ENCODE results near the gene PTPN2.

The PTPN2 gene

GRCh38 chr18:12751891-12752290, 132.1 kb downstream of the PTPN2 start:
- no peaks in the 10 kb centered on the region for H3K9me3 ChIP-seq (ENCODE audit: insufficient read depth, low read length, severe bottlenecking)
- DNase-seq = peak; percentile 35
- H4K20me1 ChIP-seq (ENCODE audit: insufficient read depth, low read length) = no peaks in the 10 kb centered on the region
- peaks cover 78% of the 10 kb centered on the region for H3K36me3 ChIP-seq (ENCODE audit: insufficient read depth, low read length)
- H3K27me3 ChIP-seq (ENCODE audit: insufficient read depth, low read length, poor library complexity) = no peaks in the 10 kb centered on the region
- no peak for ATAC-seq (ENCODE audit: insufficient read depth, low read depth)
- no peak overlapping the region for H2AFZ ChIP-seq (ENCODE audit: low read depth, low read length)
- H3K4me2 ChIP-seq (ENCODE audit: insufficient read depth, low read length) = peak overlapping the region; percentile 53
- H3K9ac ChIP-seq (ENCODE audit: low read depth, low read length) = peak overlapping the region; percentile 66
- TF ChIP-seq, protein P1, sequence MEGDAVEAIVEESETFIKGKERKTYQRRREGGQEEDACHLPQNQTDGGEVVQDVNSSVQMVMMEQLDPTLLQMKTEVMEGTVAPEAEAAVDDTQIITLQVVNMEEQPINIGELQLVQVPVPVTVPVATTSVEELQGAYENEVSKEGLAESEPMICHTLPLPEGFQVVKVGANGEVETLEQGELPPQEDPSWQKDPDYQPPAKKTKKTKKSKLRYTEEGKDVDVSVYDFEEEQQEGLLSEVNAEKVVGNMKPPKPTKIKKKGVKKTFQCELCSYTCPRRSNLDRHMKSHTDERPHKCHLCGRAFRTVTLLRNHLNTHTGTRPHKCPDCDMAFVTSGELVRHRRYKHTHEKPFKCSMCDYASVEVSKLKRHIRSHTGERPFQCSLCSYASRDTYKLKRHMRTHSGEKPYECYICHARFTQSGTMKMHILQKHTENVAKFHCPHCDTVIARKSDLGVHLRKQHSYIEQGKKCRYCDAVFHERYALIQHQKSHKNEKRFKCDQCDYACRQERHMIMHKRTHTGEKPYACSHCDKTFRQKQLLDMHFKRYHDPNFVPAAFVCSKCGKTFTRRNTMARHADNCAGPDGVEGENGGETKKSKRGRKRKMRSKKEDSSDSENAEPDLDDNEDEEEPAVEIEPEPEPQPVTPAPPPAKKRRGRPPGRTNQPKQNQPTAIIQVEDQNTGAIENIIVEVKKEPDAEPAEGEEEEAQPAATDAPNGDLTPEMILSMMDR (IDR thresholded peaks at IDR 0.05; ENCODE audit: borderline replicate concordance, extremely low read depth, low read length, poor library complexity, severe bottlenecking) = no peak
- no peak for TF ChIP-seq EZH2 (IDR thresholded peaks at IDR 0.05; ENCODE audit: borderline replicate concordance, low read depth, low read length, severe bottlenecking)
- H3K27ac ChIP-seq (ENCODE audit: low read length) = peak overlapping the region; percentile 99
- H3K79me2 ChIP-seq (ENCODE audit: insufficient read depth, low read length) = peaks cover 71% of the 10 kb centered on the region
- peak overlapping the region in 1 of 2 experiments; percentile 16; a peak in 1 of 4 replicates for H3K4me3 ChIP-seq (ENCODE audit: low read depth in 1 of 2, low read length in 2 of 2)
- H3K4me1 ChIP-seq (ENCODE audit: insufficient read depth, low read length) = peaks cover 92% of the 10 kb centered on the region

DNA sequence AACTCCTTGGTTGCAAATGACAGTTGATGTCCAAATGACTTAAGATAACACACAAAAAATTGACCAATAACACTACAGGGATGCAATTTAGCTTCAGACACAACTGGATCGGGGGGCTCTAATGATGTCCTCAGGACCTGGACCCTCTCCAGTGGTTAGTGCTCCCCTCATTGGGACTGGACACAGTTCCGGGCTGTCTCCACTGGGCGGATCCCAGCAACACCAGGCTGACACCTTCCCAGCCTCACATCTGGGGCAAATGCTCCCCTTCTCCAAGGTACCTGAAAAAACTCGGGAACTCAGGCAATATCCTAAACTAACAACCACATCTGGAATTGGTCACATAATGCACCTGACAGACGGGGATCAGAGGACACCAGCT, 132.5 kb downstream of the PTPN2 start:
- Histone ChIP-seq H3K4me1 (ENCODE audit: insufficient read depth, low read length) (peaks cover 88% of the 10 kb centered on the region), H2AFZ (ENCODE audit: low read depth, low read length) (no peak overlapping the region), H3K9ac (ENCODE audit: low read depth, low read length) (peak overlapping the region; percentile 66), H3K79me2 (ENCODE audit: insufficient read depth, low read length) (peaks cover 67% of the 10 kb centered on the region), H3K27ac (ENCODE audit: low read length) (peak overlapping the region; percentile 99), H3K4me3 (ENCODE audit: low read depth in 1 of 2, low read length in 2 of 2) (peak overlapping the region in 1 of 2 experiments; percentile 17; a peak in 1 of 4 replicates), H3K36me3 (ENCODE audit: insufficient read depth, low read length) (peaks cover 76% of the 10 kb centered on the region), H3K4me2 (ENCODE audit: insufficient read depth, low read length) (peak overlapping the region; percentile 53), H3K27me3 (ENCODE audit: insufficient read depth, low read length, poor library complexity) (no peaks in the 10 kb centered on the region), H4K20me1 (ENCODE audit: insufficient read depth, low read length) (no peaks in the 10 kb centered on the region), H3K9me3 (ENCODE audit: insufficient read depth, low read length, severe bottlenecking) (no peaks in the 10 kb centered on the region)
- ATAC-seq (ENCODE audit: insufficient read depth, low read depth) = no peak
- DNase-seq = no peak
- TF ChIP-seq EZH2 (IDR thresholded peaks at IDR 0.05; ENCODE audit: borderline replicate concordance, low read depth, low read length, severe bottlenecking) = no peak
- TF ChIP-seq, protein P1 (IDR thresholded peaks at IDR 0.05; ENCODE audit: borderline replicate concordance, extremely low read depth, low read length, poor library complexity, severe bottlenecking) = no peak

DNA sequence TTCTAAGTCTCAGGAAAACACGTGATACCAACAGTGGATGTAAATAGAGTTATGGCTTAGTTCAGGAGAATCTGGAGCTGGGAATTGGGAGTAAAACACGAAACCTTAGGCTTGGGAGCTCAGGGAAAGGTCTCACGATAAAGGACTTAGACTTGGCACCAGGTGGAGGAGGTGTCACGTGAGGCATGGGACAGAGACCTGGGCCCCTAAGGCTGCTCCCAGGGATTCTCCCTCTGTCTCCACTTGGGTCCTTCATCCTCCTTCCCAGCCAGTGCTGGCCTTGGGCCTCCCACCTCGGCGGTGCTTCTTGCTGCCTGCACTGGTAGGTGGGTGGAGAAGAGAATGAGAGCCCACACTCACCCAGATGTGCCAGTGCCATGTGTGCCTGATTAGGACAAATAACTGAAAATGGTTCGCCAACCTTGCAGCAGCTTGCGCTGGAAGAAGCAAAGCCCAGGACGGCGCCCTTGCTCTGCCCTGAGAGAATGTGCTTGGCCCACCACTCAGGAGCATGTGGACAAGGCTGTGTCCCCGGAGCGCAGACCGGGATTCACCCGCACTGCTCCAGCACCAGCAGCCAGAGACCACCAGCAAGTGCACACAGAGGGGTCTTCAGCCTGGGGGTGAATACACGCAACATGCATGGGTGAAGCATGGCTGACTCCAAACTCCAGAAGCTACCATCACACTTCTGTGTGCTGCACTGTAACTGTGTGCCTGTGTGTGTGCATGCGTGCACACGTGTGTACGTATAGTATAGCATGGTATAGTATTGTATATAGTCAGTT, 133.1 kb downstream of the PTPN2 start:
- no peaks in the 10 kb centered on the region for H3K9me3 ChIP-seq (ENCODE audit: insufficient read depth, low read length, severe bottlenecking)
- peak overlapping the region in 1 of 2 experiments; percentile 17; a peak in 1 of 4 replicates for H3K4me3 ChIP-seq (ENCODE audit: low read depth in 1 of 2, low read length in 2 of 2)
- ATAC-seq (ENCODE audit: insufficient read depth, low read depth) = peak; percentile 36
- no peaks in the 10 kb centered on the region for H4K20me1 ChIP-seq (ENCODE audit: insufficient read depth, low read length)
- peak overlapping the region; percentile 53 for H3K4me2 ChIP-seq (ENCODE audit: insufficient read depth, low read length)
- peak overlapping the region; percentile 99 for H3K27ac ChIP-seq (ENCODE audit: low read length)
- peak overlapping the region; percentile 66 for H3K9ac ChIP-seq (ENCODE audit: low read depth, low read length)
- H3K36me3 ChIP-seq (ENCODE audit: insufficient read depth, low read length) = peaks cover 77% of the 10 kb centered on the region
- H3K79me2 ChIP-seq (ENCODE audit: insufficient read depth, low read length) = peaks cover 61% of the 10 kb centered on the region
- peak overlapping the region; percentile 56 for H2AFZ ChIP-seq (ENCODE audit: low read depth, low read length)
- peaks cover 90% of the 10 kb centered on the region for H3K4me1 ChIP-seq (ENCODE audit: insufficient read depth, low read length)
- no peaks in the 10 kb centered on the region for H3K27me3 ChIP-seq (ENCODE audit: insufficient read depth, low read length, poor library complexity)
- TF ChIP-seq EZH2 (IDR thresholded peaks at IDR 0.05; ENCODE audit: borderline replicate concordance, low read depth, low read length, severe bottlenecking) = no peak
- TF ChIP-seq, protein P1 (IDR thresholded peaks at IDR 0.05; ENCODE audit: borderline replicate concordance, extremely low read depth, low read length, poor library complexity, severe bottlenecking) = no peak
- DNase-seq = peak; percentile 63
